ENCODE measurements around the gene PTPRQ. TPM values are rescaled to one million over a fixed set of nuclear protein-coding genes. Genes with fewer than 3 reads are reported as not detected.

PTPRQ gene
- total RNA-seq, 2 experiments from 2014 or later = not detected

DNA sequence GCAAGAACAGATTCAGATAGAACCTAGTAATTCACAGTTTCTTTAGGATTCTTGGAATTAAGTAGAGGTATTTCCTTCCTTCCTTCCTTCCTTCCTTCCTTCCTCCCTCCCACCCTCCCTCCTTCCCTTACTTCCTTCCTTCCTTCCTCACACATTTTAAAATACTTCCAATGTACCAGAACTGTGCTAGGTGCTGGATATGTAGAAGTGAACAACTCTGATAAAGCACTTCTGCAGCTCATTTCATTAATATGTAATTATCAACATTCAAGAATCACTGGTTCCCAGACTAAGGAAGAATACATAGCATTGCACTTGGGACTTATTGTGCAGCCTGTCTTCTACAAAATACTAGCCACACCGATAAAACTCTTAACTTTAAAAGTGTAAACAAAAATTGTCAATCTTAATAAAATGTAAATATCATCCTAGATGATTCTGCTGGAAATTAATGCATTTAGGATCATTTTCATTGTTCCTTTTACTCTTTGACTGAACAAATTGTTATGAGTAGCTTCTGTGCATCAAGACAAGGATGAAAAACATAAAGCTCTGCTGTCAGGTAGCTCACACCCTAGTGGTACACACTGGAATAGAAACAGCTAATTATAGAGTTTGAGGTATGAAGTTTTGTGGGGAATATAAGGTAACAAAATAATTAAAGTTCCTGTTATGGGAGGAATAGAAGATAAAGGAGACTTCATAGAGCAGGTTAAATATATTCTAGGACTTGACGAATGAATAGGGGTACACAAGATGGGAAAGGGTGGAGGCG lies 163.5 kb downstream of the PTPRQ start:
- Mint-ChIP-seq H3K9me3 (ENCODE audit: low read depth) (peaks cover 3% of the 10 kb centered on the region), H3K27ac (no peak overlapping the region), H3K27me3 (no peaks in the 10 kb centered on the region), H3K4me3 (no peak overlapping the region), H3K4me1 (no peaks in the 10 kb centered on the region), H3K36me3 (no peaks in the 10 kb centered on the region)
- DNase-seq (no peak), ATAC-seq (no peak)
- CTCF ChIA-PET = no interaction called here

DNA sequence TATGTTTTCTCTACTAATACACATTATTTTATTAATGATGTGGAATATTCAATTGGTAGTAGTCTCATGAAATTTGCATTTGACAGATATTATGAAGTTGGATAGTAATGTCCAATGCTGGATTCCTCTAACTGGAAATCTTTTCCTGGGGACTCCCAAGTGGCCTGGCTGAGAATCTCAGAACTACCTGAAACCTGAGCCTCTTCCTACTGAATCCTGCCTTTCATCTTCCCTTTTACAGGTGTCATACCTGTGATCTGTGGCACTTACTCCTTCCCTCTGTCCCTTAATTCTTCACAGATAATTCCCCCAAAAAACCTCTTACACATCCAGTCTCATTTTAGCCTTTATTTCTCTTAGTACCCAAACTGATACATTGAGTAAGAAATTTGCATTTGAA lies 173.7 kb downstream of the PTPRQ start:
- ATAC-seq (no peak), DNase-seq (no peak)
- CTCF ChIA-PET = no interaction called here
- Mint-ChIP-seq H3K27me3 (no peaks in the 10 kb centered on the region), H3K36me3 (no peaks in the 10 kb centered on the region), H3K9me3 (ENCODE audit: low read depth) (no peaks in the 10 kb centered on the region), H3K4me1 (no peaks in the 10 kb centered on the region), H3K27ac (no peak overlapping the region), H3K4me3 (no peak overlapping the region)

DNA sequence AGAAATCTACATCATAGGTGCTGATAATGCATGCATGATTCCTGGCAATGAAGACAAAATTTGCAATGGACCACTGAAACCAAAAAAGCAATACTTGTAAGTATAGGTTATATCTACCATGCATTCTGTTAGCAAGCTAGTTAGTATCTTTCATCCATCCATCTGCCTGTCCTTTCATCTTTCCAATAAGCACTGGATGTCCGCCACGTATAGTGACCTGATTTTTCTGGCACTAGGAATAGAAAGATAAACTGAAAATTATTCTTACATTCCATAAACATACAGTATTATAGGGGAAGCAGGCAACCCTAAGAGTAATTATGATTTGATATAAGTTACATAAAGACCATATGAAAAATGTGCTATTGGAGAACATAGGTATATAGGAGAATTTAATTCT lies 176.2 kb downstream of the PTPRQ start:
- H3K27ac Mint-ChIP-seq = no peak overlapping the region
- ATAC-seq = no peak

DNA sequence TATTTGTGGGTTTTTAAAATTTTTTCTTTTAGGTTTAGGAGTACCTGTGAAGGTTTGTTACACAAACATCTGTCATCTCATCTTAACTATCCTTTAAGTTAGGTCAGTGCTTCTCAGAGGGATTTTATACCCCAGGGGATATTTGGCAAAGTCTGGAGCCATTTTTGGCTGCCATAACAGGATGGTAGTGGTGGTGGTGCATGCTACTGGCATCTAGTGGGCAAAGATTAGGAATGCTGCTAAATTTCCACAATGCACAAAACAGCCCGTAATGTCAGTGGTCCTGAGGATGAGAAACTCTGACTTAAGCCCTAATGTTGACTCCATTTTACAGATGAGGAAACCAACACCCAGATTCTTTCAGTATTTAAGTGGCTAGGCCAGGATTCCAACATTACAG lies 178.2 kb downstream of the PTPRQ start:
- H3K4me1 Mint-ChIP-seq = no peaks in the 10 kb centered on the region
- H3K9me3 Mint-ChIP-seq (ENCODE audit: low read depth) = no peaks in the 10 kb centered on the region
- CTCF ChIA-PET = no interaction called here
- no peaks in the 10 kb centered on the region for H3K27me3 Mint-ChIP-seq
- ATAC-seq (no peak), DNase-seq (no peak)
- no peak overlapping the region for H3K4me3 Mint-ChIP-seq
- no peak overlapping the region for H3K27ac Mint-ChIP-seq
- no peaks in the 10 kb centered on the region for H3K36me3 Mint-ChIP-seq

More for the DNA sequence above, 176.2 kb downstream of the PTPRQ start:
- no peaks in the 10 kb centered on the region for H3K27me3 Mint-ChIP-seq
- no peaks in the 10 kb centered on the region for H3K36me3 Mint-ChIP-seq
- CTCF ChIA-PET = no interaction called here
- DNase-seq = no peak
- H3K4me1 Mint-ChIP-seq = no peaks in the 10 kb centered on the region
- no peaks in the 10 kb centered on the region for H3K9me3 Mint-ChIP-seq (ENCODE audit: low read depth)
- no peak overlapping the region for H3K4me3 Mint-ChIP-seq

DNA sequence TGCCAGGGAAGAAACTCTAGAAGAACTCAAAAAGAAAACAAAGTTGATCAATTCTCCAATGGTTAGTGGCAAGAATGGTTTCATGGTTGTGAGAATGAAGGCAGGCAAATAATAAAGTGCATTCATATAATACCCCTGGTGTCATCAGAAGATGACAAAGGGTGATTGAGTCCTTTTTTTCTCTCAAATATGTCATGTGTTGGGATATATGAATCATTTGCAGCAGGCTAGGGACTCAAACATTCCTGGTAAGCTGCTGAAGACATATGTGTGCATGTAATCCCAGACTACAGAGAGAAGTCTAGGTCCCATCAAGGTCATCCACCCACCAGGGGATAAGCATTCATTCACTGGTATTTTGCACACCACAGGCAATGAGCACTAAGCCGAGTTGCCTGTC lies 181.0 kb downstream of the PTPRQ start:
- no peak for DNase-seq
- H3K4me3 Mint-ChIP-seq = no peak overlapping the region

DNA sequence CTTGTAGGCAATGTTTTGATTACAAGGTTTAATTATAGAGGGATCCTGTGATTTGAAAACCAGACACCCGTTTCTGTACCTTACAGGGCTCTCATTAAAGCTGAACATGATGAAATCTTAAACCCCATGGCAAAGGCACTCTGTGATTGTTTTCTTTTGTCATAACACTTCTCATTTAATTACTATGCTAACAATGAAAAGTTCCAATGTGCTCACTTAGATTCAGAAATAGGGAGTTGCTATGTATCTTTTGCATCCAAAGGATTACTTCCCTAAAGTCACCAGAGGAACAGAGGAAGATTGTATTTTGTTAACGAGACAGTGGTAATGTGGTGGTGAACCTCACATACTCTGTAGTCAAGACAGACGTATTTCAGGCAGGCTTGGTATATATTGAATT lies 181.9 kb downstream of the PTPRQ start:
- CTCF ChIA-PET = no interaction called here
- Mint-ChIP-seq H3K9me3 (ENCODE audit: low read depth) (no peaks in the 10 kb centered on the region), H3K27me3 (no peaks in the 10 kb centered on the region), H3K27ac (no peak overlapping the region), H3K4me3 (no peak overlapping the region), H3K36me3 (no peaks in the 10 kb centered on the region), H3K4me1 (no peaks in the 10 kb centered on the region)
- ATAC-seq (no peak), DNase-seq (no peak)

More for the DNA sequence above, 181.0 kb downstream of the PTPRQ start:
- H3K36me3 Mint-ChIP-seq = no peaks in the 10 kb centered on the region
- CTCF ChIA-PET = no interaction called here
- no peaks in the 10 kb centered on the region for H3K9me3 Mint-ChIP-seq (ENCODE audit: low read depth)
- H3K27ac Mint-ChIP-seq = no peak overlapping the region
- no peaks in the 10 kb centered on the region for H3K27me3 Mint-ChIP-seq
- no peaks in the 10 kb centered on the region for H3K4me1 Mint-ChIP-seq
- no peak for ATAC-seq

DNA sequence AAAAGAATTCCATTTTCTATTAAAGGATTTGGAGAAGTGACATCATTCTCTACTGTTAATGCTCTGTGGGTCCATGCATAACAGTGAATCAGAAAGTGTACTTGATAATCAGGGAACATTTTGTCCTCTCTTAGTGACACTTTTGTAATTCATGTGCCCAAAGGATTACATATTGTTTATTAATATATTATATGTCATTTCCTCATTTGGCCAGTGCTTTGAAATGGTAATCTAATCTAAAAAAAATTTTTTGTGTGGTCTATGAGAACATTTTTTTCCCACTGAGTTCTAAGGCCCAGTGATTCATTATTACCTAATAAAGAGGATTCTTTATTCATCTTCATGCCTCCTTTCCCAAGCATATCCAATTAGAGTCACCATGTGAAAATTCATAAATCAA lies 183.7 kb downstream of the PTPRQ start:
- DNase-seq (no peak), ATAC-seq (no peak)
- H3K36me3 Mint-ChIP-seq = no peaks in the 10 kb centered on the region
- no peaks in the 10 kb centered on the region for H3K4me1 Mint-ChIP-seq
- no peak overlapping the region for H3K4me3 Mint-ChIP-seq
- H3K27ac Mint-ChIP-seq = no peak overlapping the region
- peaks cover 5% of the 10 kb centered on the region for H3K9me3 Mint-ChIP-seq (ENCODE audit: low read depth)
- CTCF ChIA-PET = no interaction called here
- H3K27me3 Mint-ChIP-seq = no peaks in the 10 kb centered on the region

DNA sequence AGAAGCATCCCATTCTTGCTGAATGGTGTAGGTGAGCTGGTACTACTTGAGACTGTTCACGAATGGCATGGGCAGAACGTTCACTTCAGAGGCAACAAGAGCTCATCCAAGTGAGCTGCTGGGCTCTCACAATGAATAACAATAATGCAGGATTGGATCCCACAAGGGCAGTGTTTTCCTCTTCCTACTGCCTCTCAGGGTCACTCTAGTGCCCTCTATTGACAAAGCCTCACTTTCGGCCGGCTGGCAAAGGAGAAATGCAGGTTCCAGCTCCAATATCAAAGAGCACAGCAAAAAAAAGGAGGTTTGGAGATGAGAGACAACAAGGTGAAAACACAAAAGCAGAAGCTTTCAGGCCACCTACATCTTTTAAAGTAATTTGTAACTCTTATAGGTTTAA lies 188.8 kb downstream of the PTPRQ start:
- H3K27me3 Mint-ChIP-seq = no peaks in the 10 kb centered on the region

DNA sequence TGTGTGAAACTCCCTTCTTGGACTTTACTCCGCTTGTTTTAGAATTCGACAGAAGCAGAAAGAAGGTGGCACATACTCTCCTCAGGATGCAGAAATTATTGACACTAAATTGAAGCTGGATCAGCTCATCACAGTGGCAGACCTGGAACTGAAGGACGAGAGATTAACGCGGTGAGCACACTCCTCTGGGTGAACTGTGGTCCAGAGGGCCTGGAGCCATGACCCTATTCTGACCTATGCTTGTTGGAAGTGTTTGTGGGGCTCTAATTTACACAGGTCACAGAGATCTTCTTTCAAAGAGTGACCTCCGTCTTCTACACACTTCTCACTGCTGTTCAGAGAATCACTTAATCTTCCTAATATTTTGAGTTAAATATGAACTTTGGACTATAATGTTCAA lies 190.9 kb downstream of the PTPRQ start:
- CTCF ChIA-PET = no interaction called here
- Mint-ChIP-seq H3K36me3 (no peaks in the 10 kb centered on the region), H3K4me1 (no peaks in the 10 kb centered on the region), H3K4me3 (no peak overlapping the region), H3K9me3 (ENCODE audit: low read depth) (peaks cover 5% of the 10 kb centered on the region), H3K27me3 (no peaks in the 10 kb centered on the region), H3K27ac (no peak overlapping the region)
- no peak for ATAC-seq
- DNase-seq = no peak

More for the DNA sequence above, 188.8 kb downstream of the PTPRQ start:
- H3K4me1 Mint-ChIP-seq = no peaks in the 10 kb centered on the region
- H3K4me3 Mint-ChIP-seq = no peak overlapping the region
- H3K27ac Mint-ChIP-seq = no peak overlapping the region
- ATAC-seq (no peak), DNase-seq (no peak)
- CTCF ChIA-PET = no interaction called here
- H3K9me3 Mint-ChIP-seq (ENCODE audit: low read depth) = peaks cover 5% of the 10 kb centered on the region
- H3K36me3 Mint-ChIP-seq = no peaks in the 10 kb centered on the region

DNA sequence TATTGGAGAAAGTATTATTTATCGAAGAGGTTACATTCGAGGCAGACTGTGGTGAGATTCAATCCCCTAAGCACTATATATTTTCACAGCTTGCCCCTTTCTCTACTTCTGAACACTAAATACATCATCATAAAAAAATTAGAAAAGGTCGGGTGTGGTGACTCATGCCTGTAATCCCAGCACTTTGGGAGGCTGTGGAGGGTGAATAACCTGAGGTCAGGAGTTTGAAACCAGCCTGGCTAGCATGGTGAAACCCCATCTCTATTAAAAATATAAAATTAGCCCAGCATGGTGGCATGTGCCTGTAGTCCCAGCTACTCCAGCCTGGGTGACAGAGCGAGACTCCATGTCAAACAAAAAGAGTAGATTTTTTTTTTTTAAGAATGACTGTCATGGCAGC lies 192.8 kb downstream of the PTPRQ start:
- Mint-ChIP-seq H3K36me3 (no peaks in the 10 kb centered on the region), H3K27me3 (no peaks in the 10 kb centered on the region), H3K4me3 (no peak overlapping the region), H3K4me1 (no peaks in the 10 kb centered on the region), H3K9me3 (ENCODE audit: low read depth) (no peaks in the 10 kb centered on the region), H3K27ac (no peak overlapping the region)
- CTCF ChIA-PET = no interaction called here
- DNase-seq = no peak
- ATAC-seq = no peak

DNA sequence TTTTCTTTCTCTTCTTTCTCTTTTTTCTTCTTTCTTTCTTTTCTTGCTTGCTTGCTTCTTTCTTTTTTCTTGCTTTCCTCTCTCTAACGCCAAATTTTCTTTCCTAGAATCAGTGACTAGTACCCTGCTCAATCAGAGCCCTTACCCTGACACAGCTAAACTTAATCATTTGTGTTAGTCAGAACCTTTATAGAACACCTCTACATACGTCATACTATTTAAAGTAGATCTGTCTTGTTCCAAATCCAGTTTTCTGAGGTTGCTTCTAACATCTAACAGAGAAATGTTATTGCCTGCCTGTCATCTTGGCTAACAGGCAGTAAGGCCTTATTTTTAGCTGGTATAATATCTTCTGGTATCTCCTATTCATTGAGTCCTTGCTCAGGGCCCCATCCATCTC lies 197.9 kb downstream of the PTPRQ start:
- CTCF ChIA-PET = no interaction called here
- no peak for ATAC-seq
- Mint-ChIP-seq H3K9me3 (ENCODE audit: low read depth) (peaks cover 3% of the 10 kb centered on the region), H3K36me3 (no peaks in the 10 kb centered on the region), H3K27ac (no peak overlapping the region), H3K4me1 (no peaks in the 10 kb centered on the region), H3K27me3 (no peaks in the 10 kb centered on the region), H3K4me3 (no peak overlapping the region)
- no peak for DNase-seq

DNA sequence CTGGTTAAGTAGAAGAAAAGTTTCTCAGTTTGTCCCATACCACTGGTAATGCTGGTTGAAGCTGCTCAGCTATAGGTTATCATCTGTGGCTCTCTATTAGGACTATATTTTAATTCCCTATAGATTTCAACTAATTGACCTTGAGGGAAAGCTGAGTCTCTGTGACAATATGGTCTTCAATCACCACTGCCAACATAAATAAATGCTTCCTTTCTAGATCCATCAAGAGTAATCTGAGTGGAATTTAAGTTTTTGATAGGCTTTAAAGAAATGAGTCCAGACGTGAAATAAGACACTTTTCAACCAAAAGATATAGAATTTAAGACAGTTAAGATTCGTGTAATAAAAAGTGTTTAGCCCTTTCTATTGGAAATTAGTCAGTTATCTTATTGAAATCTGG lies 199.9 kb downstream of the PTPRQ start:
- H3K9me3 Mint-ChIP-seq (ENCODE audit: low read depth) = peaks cover 3% of the 10 kb centered on the region
- CTCF ChIA-PET = no interaction called here
- no peaks in the 10 kb centered on the region for H3K27me3 Mint-ChIP-seq
- H3K27ac Mint-ChIP-seq = no peak overlapping the region
- ATAC-seq (no peak), DNase-seq (no peak)
- no peak overlapping the region for H3K4me3 Mint-ChIP-seq
- no peaks in the 10 kb centered on the region for H3K4me1 Mint-ChIP-seq
- H3K36me3 Mint-ChIP-seq = no peaks in the 10 kb centered on the region

DNA sequence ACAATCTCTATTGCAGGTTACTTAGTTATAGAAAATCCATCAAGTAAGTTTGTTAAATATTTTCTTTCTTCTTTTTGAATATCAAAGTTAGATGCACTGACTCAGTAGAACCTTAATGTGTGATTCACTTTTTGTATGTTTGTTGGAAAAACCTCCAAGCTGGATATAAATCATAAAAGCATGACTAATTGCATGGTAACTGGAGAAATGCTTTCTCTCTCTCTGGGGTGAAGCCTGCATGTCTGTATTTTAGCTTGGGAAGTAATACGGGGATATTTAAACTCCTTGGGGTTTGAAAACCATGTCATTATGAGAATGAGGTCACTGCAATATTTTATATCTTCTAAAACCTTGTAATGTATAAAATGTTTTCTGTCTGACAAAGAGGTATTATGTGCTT lies 204.8 kb downstream of the PTPRQ start:
- DNase-seq (no peak), ATAC-seq (no peak)
- no peak overlapping the region for H3K27ac Mint-ChIP-seq
- H3K36me3 Mint-ChIP-seq = no peaks in the 10 kb centered on the region
- no peaks in the 10 kb centered on the region for H3K27me3 Mint-ChIP-seq
- H3K4me3 Mint-ChIP-seq = no peak overlapping the region
- H3K4me1 Mint-ChIP-seq = no peaks in the 10 kb centered on the region
- CTCF ChIA-PET = no interaction called here
- peaks cover 2% of the 10 kb centered on the region for H3K9me3 Mint-ChIP-seq (ENCODE audit: low read depth)

DNA sequence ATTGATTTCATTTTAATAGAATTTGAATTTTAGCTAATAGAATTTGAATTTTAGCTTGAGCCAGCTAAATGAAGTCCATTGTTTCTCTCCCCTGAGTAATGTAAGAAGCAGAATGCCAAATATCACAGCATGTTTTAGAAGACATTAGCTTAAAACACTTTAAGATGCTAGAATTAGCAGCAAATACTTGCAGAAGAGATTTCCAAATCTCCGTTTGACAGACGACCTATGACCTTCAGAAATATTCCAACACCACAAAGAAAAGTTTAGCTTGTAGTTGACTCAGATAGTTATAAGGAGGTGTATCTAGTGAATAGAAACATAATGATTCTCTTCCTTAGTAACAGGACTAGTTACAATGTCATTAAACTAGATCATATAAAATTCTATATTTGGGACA lies 211.7 kb downstream of the PTPRQ start:
- CTCF ChIA-PET = no interaction called here
- peaks cover 5% of the 10 kb centered on the region for H3K9me3 Mint-ChIP-seq (ENCODE audit: low read depth)
- no peak overlapping the region for H3K4me3 Mint-ChIP-seq
- no peaks in the 10 kb centered on the region for H3K36me3 Mint-ChIP-seq
- ATAC-seq (no peak), DNase-seq (no peak)
- no peaks in the 10 kb centered on the region for H3K27me3 Mint-ChIP-seq
- H3K27ac Mint-ChIP-seq = no peak overlapping the region
- H3K4me1 Mint-ChIP-seq = no peaks in the 10 kb centered on the region
